T-helper 9 cell (primary cell): ENCODE results near the gene THAP7.
"Not testable (repeated sequence)": the region's sequence is repeated elsewhere in the genome, so short reads cannot be mapped to it uniquely, and the experiment has no call there.

Experiments
- DNase-seq: peaks from one replicate; pipeline ENCODE4 v3.0.0-alpha.2; 2020
- total RNA-seq, 2 donors: gene quantifications; one replicate each; lab custom pipeline; 2026; lab: John Stamatoyannopoulos, UW

THAP7 gene, protein sequence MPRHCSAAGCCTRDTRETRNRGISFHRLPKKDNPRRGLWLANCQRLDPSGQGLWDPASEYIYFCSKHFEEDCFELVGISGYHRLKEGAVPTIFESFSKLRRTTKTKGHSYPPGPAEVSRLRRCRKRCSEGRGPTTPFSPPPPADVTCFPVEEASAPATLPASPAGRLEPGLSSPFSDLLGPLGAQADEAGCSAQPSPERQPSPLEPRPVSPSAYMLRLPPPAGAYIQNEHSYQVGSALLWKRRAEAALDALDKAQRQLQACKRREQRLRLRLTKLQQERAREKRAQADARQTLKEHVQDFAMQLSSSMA
- total RNA-seq: 69.7 to 84.0 reads per million in 2 donors

DNA sequence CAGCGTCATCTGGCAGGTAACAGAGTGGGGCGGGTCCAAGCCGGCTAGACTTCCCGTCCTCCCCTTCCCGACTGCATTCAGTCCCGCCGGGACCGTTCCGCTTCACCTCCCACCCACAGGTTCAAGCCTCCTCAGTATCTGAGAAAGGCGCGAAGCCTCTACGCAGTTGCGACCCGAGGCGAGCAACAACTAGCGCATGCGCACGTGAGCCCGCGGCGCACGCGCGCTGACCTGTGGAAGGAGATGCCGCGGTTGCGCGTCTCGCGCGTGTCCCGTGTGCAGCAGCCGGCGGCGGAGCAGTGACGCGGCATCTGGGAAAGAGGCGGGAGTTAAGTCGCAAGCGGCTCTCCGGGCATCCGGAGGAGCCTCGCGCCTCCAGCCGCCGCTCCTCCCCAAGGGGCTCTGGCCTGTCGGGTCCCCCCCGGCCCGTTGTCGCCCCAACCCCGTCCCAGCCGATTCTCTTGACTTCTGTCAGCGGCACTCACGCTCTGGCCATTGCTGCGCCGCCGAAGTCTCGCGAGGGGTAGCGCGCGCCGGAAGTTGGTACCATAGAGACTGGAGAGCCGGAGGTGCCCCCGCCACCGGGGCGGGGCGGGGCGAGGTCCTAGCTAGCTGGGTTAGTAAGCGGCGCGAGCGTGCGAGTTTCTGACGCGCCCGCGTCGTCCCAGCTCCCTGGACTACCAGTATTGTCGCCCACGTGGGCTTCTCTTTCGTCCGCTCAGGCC is at the start of gene THAP7:
Gene THAP7, minus strand, starts transcription at position 518 of the 725 bp plus-strand sequence. Its CDS starts 207 bp downstream, at position 311.
- peak; percentile 95 for DNase-seq

DNA sequence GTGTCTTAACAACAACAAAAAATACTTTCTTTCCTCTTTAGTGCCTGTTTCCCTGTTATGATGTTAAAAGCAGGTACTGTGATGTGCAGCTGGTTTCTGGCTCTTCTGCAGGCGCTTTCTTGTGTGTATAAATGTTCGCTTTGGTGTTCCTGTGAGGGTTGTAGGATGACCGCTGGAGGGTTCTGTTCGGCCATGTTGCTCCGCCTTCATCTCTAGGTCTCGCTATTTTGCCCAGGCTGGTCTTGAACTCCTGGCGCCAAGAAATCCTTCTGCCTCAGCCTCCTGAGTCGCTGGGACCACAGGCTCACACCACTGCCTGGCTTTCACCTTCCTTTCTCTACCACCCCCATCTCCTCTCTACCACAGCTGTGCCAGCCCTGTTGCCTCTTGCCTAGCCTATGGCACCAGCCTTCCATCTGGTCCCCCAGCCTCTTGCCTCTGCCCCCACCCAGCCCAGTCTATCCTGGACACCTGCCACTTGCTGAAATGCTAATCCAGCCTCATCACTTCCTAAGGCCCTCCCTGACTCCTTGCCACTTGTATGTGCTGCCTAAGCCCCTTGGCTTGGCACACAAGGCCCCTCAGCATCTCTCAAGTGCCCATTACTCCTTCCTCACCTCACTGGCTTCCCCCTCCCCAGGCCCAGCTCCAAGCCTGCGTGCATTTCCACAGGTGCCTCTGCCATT is 49.4 kb upstream of the THAP7 start:
- DNase-seq: no peak

DNA sequence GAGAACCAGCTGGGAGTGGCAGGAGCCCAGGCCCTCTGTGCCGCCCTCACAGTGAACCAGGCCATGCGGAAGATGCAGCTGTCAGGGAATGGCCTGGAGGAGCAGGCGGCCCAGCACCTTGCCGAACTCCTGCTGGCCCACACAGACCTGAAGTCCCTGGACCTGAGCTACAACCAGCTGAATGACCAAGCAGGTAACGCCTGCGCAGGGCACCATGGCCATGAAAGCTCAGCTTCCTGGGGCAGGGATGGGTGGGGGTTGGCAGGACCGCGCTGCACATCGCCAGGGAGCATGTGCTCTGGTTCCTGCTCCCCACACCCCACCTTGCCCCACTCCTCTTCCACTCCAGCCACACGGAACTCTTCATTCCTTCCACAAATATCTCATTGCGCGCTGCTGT is 47.0 kb upstream of the THAP7 start:
- not testable (repeated sequence) for DNase-seq

DNA sequence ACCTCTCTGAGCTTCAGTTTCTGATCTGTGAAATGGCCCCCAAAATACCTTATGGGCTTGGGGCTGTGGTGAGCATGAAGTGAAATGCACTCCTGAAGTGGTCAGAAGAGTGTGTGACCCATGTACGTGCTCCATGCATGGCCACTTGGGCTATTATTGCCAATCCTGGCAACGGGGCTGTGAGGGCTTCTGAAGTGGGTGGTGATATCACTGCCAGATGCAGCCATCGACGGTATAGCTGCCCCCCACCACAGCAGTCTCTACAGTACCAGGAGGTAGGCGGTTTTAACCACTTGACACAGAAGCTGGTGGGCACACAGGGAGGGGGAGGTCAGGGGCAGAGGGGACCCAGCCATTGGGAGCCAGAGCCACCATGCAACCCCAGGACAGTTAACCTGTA is 46.5 kb upstream of the THAP7 start:
- DNase-seq: not testable (repeated sequence)

DNA sequence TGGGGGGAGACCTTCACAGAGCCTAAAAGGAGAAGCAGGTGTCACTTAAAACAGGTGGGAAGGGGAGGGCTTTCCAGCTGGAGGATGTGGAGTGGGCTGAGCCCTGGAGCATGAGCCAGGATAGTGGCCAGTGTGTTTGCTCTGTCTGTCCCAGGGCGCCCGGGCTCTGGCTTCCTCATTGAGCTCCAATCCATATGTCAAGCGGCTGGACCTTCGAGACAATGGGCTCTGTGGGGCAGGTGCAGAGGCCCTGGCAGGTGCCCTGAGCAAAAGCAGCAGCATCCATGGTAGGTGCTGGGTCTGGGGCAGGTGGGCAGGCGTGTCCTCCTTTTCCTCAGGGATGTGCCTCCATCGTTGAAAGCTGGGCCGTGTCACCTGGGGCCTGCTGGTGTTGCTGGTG is 45.8 kb upstream of the THAP7 start:
- DNase-seq: no peak

DNA sequence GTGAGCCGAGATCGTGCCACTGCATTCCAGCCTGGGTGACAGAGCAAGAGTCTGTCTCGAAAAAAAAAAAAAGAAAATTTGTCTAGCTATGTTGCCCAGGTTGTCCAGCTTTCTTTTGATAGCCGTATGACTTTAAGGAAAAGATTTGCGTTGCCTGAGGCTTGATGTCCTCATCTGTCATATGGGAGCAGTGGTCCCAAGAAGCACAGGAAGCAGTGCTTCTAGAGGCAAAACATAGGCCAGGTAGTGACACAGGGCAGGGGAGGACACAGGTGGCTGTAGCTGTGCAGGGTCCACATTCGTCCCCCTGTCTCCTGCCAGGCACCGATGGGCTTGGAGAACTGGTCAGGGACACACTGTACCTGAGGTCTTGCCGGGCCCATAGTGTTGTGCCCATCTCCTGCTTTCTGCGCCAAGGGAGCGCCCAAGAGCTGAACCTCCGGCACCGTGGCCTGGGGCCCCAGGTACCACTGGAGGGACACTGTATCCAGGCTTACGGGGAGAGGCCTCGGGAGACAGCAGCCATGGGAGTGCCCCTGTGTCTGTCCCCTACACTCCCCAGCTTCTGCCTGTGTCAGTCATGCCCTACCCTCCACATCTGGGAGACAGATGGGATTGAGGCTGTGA is 45.2 kb upstream of the THAP7 start:
- DNase-seq: no peak

DNA sequence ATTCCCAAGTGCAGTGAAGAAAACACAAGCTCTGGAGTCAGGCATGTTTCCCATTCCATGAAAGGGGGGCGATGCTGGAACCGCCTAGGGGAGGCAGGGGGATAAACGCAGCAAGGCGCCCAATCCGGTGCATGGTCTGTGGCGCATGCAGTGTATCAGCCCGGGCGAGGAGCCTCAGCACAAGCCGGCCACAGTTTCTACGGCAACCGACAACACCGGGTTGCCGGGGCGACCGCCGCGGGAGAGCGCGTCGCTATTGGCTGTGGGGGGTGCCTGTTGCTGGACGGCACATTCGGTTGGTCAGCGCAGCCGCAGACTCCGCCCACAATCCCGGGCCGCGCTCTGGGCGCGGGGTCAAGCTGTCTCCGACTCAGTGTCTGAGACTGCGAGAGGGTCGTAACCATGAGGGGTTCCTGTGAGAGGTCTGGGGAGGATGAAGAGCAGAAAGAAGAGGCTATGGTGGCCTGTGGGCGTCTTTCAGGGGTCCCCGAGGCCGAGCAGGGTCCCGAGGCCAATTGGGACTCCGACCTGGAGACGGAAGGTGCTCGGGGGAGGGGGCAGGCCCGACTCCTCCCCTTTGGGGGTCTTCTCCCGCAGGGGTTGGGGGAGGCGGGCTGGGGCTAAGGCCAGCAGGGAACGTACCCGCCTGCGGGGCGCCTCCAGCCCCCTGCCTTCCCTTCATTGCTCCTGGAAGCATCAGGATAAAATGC is 43.8 kb upstream of the THAP7 start, which contains the start of gene LRRC74B:
Gene LRRC74B, plus strand, starts transcription at position 362 of the 710 bp plus-strand sequence. Its CDS starts 41 bp downstream, at position 403.
- peak; percentile 29 for DNase-seq

DNA sequence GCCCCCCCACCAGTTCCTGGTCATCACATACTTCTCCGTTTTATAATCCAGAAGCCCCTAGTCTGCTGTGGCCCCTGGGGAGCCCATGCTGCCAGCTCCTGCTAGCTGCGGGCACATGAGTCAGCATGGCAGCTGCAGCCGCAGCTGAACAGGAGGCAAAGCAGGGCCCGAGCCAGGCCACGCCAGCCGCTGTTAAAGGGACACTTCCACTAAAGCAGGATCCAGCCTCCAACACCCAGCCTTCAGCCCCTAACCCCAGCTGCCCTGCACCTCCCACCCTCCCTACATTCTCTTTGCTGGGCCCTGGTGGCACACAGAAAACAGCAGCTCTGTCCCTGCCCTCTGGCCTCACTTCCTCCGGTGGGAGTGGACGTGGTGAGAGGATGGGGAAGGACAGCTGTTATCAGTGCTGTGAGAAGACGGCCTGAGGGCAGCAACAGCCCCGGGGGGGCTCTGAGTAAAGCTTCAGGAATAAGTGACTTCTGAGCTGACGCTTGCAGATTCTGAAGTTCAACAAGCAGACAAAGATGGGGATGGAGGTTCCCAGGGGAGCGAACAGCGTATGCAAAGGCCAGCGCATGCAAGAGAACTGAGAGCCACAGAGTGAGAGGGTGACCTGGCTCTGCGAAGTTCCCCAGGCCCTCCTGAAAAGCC is 43.1 kb upstream of the THAP7 start:
- no peak for DNase-seq

DNA sequence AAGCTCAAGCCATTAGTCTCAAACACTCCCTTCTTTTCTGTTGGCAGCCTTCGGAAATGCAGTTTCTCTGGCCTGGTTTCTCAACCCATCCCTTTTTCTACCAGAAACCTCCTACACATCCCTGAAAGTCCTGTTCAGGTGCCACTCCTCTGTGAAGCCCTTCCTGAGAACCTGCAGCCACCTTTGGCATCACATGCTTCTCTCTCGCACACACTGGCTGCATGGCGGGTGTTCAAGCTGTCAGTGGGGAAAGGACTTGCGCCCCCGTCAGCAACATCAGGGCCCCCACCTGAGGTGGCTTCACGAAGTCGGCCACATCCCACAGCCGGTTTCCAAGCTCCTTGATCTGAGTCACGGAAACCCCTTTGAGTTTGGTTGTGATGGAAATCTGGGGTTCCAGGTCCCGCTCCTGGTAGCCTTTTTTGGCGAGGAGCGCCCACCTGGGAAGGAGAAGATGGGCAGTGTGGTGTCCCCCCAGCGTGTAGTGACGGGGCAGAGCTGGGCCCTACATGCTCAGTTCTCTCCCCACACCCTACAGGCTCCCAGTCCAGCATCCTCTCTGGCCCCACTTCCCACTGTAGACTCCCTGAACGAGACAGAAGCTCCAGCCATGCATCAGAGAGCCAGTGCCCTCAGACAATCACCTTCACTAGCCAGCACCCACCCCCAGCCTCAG is 42.1 kb upstream of the THAP7 start:
- DNase-seq: no peak

DNA sequence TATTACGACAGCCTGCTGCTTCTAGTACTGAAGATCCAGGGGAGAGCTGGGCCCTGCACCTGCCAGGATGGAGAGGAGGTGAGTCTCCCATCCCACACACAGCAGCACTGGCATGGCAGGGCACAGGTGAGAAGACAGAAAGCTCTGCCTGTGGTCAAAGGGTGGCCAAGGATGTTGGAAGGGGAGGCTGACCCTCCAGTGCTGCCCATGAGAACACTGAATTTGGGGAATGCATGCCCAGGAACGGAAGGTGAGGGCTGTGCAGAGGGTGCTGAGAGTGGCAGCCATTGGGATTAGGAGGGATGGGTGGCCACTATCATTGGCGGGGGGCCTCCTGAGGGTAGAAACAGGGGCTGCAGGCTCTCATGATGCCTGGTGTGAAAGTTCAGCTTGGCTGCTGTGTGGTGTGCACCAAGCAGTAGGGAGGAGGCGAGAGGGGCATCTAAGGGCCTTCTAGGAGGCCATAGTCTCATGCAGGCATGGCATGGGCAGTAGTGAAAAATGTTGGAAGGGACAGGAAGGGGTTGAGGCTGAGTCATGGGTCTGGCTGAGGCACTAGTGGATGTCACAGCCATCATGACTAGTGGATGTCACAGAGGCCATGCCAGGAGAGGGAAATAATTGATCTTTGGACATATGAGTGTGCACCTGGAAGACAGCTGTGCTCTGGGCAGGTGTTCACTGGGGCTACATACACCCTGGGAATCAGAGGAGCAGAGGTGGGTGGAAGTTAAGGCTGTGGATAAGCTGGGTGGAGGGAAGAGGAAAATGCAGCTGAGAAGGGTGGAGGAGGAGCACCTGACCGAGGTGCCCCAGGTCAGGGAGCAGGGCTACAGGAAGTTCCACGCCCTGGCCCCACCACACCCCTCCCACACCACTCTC is 41.3 kb upstream of the THAP7 start:
- no peak for DNase-seq

DNA sequence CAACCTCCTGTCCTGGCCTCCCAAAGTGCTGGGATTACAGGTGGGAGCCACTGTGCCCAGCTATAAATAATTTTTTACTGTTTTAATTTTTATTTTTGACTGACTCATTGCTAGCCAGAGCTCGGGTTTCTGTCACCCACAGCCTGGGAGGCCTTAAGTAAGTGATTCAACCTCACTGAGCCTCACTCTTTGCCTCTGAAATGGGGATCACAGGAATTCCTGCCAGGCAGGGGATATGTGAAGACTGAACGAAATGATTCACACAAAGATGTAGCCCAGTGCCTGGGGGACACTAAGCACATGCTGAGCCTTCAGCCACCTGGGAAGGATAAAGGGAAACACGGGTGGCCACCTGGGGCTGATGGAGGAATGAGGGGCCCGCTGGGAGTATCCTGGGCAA is 40.0 kb upstream of the THAP7 start:
- DNase-seq: no peak

DNA sequence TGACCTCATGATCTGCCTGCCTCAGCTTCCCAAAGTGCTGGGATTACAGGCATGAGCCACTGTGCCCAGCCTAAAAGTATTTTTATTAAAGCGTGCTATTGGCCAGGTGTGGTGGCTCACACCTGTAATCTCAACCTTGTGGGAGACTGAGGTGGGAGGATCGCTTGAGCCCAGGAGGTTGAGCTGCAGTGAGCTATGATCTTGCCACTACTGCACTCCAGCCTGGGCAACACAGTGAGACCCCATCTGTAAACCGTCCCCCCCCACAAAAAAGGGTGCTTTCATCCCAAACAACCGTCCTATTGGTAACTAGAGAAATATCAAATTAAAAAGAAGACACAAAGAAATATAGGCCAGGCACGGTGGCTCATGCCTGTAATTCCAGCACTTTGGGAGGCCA is 37.2 kb upstream of the THAP7 start:
- not testable (repeated sequence) for DNase-seq

DNA sequence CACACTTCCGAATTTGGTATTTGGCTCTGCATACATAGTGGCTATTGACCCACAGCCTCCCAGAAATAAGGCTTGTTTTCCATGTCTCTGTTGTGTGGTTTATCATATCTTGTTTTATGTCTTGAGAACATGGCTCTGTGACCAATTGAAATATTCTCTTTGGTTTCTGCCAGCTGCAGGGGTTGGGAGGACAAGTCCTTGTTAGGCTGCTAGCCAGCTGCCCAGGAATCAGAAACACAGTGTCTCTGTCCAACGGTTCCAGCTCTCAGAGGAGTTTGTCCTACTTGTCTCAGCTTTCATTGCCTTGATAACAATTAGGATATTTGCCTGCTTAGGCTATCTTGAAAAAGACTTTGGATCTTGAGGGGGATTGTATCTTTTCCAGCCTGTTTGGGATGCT is 36.5 kb upstream of the THAP7 start:
- DNase-seq: no peak

DNA sequence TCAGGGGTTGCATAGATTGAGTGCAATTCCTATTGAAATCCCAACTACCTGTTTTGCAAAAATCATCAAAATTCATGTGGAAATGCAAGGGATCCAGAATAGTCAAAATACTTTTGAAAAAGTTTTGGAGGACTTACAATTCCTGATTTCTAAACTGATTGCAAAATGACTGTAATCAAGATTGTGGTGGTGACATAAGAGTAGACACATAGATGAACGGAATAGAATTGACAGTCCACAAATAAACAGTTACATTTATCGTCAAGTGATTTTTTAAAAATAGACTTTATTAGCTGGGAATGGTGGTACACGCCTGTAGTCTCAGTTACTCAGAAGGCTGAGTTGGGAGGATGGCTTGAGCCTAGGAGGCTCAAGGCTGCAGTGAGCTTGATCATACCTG is 33.1 kb upstream of the THAP7 start:
- no peak for DNase-seq

DNA sequence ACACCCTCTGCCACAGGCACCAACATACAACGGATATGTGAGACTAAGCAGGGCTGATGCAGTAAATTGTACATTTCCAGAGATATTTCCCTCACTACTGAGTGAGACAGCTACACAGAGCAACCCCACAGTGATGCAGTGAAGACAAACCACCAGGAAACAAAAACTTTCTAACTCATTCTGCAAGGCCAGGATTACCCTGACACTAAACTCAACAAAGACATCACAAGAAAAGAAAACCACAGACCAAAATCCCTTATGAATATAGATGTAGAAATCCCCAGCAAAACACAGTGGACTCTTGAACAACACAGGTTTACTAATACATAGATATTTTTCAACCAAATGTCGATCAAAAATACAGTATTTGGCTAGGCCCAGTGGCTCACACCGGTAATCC is 32.0 kb upstream of the THAP7 start:
- no peak for DNase-seq

DNA sequence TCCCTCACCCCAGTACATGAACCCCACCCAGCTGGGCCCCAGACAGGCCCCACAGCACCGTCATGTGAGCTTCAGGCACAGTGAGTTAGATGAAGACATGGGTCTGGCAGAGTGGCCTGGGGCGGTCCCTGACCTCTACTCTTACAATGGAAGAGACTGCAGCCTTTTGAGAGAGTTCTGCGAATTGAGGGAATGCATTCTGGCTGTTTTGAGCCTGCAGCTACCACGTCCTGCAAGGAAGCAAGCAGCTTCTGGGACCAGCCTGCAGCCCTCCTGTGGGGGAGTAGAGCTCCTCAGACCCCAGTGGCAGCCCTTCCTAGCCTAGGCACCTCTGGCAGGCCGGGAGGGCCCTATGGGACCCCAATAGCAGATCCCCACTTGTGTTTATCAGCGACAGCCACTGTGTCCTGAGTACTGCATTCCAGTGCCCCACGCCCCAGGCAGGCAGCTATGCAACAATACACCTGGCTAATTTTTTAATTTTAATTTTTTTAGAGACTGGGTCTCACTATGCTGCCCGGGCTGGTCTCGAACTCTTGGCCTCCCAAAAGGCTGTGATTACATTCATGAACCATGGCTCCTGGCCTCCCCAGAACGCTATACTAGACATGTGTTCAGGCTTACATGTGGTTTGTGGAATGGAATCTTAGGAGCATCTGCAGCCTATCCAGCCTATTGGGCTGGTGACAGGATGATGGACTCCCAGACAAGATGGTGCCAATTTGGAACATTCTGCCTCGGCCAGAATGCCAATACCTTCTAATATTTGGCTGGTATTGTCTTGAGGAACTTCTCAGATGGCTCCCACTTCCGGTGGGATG is 31.2 kb upstream of the THAP7 start:
- no peak for DNase-seq

DNA sequence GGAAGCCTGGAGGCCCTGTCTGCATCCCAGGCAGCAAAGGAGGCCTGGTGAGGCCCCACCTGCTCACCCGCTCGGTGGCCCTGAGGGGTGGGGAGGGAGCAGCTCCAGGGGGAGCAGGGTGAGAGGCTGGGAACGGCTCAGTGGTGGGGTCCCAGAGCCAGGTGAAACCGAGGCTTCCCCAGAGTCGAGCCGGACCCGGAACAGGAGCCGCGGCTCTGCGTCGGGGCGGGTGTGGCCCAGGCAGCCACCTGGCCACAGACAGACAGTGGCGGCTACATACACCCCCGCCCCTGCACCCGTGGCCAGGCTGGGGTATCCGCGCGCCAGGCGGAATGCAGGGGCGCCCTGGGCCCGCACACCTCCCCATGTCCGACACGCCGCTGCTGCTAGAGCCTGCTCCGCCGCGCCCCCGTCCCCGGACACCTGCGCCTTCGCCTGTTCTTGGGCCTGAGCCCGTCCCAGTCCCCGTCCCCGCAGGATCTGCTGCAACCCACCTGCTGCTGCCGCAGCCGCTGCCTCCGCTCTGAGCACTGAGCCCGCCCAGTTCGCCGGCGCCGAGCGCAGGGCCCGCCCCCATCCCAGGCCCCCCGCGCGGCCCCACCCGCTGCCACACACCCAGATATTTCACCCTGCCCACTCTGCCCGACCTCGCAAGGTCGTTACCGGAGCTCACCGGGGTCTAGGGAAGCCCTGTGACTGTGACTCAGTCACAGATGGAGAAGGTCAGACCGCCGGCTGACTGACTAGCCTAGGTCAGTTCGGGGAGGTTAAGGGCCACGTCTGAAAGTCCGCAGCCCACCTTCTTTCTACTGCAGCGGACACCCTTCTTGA is 30.3 kb upstream of the THAP7 start, which contains the start of gene SLC7A4:
Gene SLC7A4, minus strand, starts transcription at position 525 of the 831 bp plus-strand sequence. CDS start 749 bp downstream, outside the sequence.
- no peak for DNase-seq

DNA sequence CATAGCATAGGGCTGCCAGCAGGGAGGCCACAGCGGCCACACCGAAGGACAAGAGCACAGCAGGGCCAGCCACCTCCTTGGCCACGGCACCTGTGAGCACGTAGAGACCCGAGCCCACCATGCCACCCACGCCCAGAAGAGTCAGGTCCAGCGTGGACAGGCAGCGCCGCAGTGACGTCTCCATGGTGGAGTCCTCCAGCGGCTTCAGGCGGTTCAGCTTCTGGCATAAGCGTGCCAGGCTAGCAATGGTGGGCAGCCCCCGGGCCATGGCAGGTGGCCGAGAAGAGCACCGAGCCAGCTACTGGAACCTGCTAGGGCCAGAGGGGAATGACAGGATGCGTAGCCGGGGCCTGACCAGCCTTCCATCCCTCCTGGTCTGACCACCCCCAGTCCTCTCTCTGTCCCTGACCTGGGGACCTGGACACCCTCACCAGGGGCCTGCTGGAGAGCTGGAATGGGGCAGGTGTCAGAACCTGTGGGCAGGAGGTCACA is 29.7 kb upstream of the THAP7 start:
- no peak for DNase-seq
